ENCODE data around the gene WWC1.
A peak's percentile ranks its signal among the peaks of the same experiment; 100 is the strongest.

The WWC1 gene

GRCh38 chr5:168446983-168447619 is 155.7 kb downstream of the WWC1 start:
- no peak for DNase-seq (ENCODE audit: low read depth)

- DNase-seq (ENCODE audit: low read depth), result no peak
These were observed 156.4 kb downstream of the WWC1 start for GRCh38 chr5:168447808-168448207.

- no peak for DNase-seq (ENCODE audit: low read depth)
These were observed 157.7 kb downstream of the WWC1 start for GRCh38 chr5:168449166-168449565.

GRCh38 chr5:168451565-168451964 is 160.1 kb downstream of the WWC1 start:
- no peak for DNase-seq (ENCODE audit: low read depth)

GRCh38 chr5:168455201-168455600 is 163.8 kb downstream of the WWC1 start:
- no peak for DNase-seq (ENCODE audit: low read depth)

- no peak for DNase-seq (ENCODE audit: low read depth)
These were observed 166.1 kb downstream of the WWC1 start for GRCh38 chr5:168457542-168457941.

- DNase-seq (ENCODE audit: low read depth), result no peak
These were observed 169.2 kb downstream of the WWC1 start for GRCh38 chr5:168460606-168461005.

GRCh38 chr5:168463081-168463480 is 171.6 kb downstream of the WWC1 start:
- DNase-seq (ENCODE audit: low read depth), result no peak

GRCh38 chr5:168464214-168464613 is 172.8 kb downstream of the WWC1 start:
- no peak for DNase-seq (ENCODE audit: low read depth)

GRCh38 chr5:168464641-168465040 is 173.2 kb downstream of the WWC1 start:
- no peak for DNase-seq (ENCODE audit: low read depth)

GRCh38 chr5:168467755-168468330 is 176.4 kb downstream of the WWC1 start:
- DNase-seq (ENCODE audit: low read depth), result no peak

- no peak for DNase-seq (ENCODE audit: low read depth)
These were observed 177.4 kb downstream of the WWC1 start for GRCh38 chr5:168468836-168469235.

- DNase-seq (ENCODE audit: low read depth), result no peak
These were observed 178.4 kb downstream of the WWC1 start for GRCh38 chr5:168469816-168470215.

- DNase-seq (ENCODE audit: low read depth), result no peak
These were observed 180.3 kb downstream of the WWC1 start for GRCh38 chr5:168471785-168472184.

- DNase-seq (ENCODE audit: low read depth), result no peak
These were observed 180.9 kb downstream of the WWC1 start for GRCh38 chr5:168472329-168472728.

- DNase-seq (ENCODE audit: low read depth), result no peak
These were observed 182.9 kb downstream of the WWC1 start for GRCh38 chr5:168474319-168474718.

- no peak for DNase-seq (ENCODE audit: low read depth)
These were observed 185.6 kb downstream of the WWC1 start for GRCh38 chr5:168477060-168477459.

GRCh38 chr5:168479166-168479565 is 187.7 kb downstream of the WWC1 start:
- DNase-seq (ENCODE audit: low read depth), result no peak

GRCh38 chr5:168480601-168481000 is 189.2 kb downstream of the WWC1 start:
- no peak for DNase-seq (ENCODE audit: low read depth)

GRCh38 chr5:168481330-168481788 is 189.9 kb downstream of the WWC1 start:
- DNase-seq (ENCODE audit: low read depth), result no peak

GRCh38 chr5:168482361-168482760 is 190.9 kb downstream of the WWC1 start:
- DNase-seq (ENCODE audit: low read depth), result no peak

GRCh38 chr5:168486136-168486879 is 194.9 kb downstream of the WWC1 start, which contains the start of gene RARS1:
Gene RARS1, plus strand, starts transcription at chr5:168486471. Its CDS starts 28 bp downstream, at chr5:168486499.
- DNase-seq (ENCODE audit: low read depth), result peak; percentile 79

GRCh38 chr5:168489059-168489458 is 197.6 kb downstream of the WWC1 start:
- no peak for DNase-seq (ENCODE audit: low read depth)
